OCI-LY7 (cell line): Measurements from ENCODE around the gene EBF3.

Source experiments
- EZH2phosphoT487 ChIP-seq: fragments of 200-600 bp; sonication (generic); IDR thresholded peaks from 2 replicates; pipeline ENCODE4 v1.6.1; 2018; ENCODE audit warnings: low read depth, borderline replicate concordance, mild to moderate bottlenecking, mixed run types, antibody characterized with exemption, low read length, moderate library complexity, mixed read lengths
- TF ChIP-seq, protein P1 (sequence below): fragments of 200-600 bp; sonication (generic); conservative IDR thresholded peaks from 2 replicates; pipeline ENCODE4 v1.5.1; 2014; ENCODE audit warnings: mild to moderate bottlenecking, antibody characterized with exemption, low read length, moderate library complexity, mixed read lengths

DNA sequence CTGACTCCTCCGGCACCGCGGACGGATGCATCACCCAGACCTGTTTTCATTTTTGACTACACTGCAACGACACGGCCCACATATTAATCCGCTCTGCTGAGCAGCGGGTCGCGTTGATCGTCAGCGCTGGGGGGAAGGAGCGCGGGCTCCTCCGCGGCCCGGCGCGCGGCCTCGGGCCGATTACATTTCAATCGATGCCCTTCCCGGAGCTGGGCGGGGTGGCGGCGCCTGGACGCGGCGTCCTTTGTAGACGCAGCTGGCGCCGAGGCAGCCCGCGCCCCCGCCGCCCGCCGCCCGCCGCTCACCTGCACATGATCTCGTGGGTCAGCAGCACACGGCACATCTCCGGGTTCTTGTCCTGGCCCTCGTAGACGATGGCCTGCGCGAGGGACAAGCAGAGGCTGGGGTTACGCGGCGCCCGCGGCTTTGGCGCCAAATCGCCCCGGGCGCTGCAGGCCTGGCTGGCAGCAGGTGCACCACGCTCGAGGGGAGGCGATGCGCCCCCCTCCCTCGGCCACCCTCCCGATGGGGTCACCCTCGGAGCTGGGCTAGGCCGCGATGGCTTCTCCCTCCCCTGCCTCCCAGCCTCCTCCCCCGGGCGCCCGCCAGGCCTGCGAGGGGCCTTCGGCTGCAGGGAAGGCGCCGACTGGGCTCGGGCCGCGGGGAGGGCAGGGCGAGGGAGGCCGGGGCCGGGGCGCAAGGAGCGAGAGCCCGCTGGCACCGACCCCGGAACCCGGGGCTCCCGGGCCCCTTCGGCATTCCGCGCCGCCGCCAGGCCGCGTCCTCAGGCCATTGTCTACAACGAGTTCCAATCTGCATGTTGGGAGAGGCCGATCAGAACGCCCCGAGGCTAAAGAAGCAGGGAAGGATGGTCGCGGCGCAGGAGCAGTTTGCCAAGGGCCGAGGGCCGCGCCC is 5.2 kb downstream of the EBF3 start:
- TF ChIP-seq EZH2phosphoT487 = no peak
- TF ChIP-seq, protein P1, sequence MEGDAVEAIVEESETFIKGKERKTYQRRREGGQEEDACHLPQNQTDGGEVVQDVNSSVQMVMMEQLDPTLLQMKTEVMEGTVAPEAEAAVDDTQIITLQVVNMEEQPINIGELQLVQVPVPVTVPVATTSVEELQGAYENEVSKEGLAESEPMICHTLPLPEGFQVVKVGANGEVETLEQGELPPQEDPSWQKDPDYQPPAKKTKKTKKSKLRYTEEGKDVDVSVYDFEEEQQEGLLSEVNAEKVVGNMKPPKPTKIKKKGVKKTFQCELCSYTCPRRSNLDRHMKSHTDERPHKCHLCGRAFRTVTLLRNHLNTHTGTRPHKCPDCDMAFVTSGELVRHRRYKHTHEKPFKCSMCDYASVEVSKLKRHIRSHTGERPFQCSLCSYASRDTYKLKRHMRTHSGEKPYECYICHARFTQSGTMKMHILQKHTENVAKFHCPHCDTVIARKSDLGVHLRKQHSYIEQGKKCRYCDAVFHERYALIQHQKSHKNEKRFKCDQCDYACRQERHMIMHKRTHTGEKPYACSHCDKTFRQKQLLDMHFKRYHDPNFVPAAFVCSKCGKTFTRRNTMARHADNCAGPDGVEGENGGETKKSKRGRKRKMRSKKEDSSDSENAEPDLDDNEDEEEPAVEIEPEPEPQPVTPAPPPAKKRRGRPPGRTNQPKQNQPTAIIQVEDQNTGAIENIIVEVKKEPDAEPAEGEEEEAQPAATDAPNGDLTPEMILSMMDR = no peak
